Cardiac atrium fibroblast (primary cell): ENCODE results near the gene ZNF550. TPM values are rescaled to one million over a fixed set of nuclear protein-coding genes. Genes with fewer than 3 reads are reported as not detected.

Source experiments
- total RNA-seq: library from RNA; depleted of rRNA; stranded (reverse); fragments of >200 nt; gene quantifications from 2 replicates; pipeline ENCODE4 v1.2.3, GENCODE V29; 2015

ZNF550 gene
- total RNA-seq, result 10.1 and 12.8 TPM in 2 replicates

DNA sequence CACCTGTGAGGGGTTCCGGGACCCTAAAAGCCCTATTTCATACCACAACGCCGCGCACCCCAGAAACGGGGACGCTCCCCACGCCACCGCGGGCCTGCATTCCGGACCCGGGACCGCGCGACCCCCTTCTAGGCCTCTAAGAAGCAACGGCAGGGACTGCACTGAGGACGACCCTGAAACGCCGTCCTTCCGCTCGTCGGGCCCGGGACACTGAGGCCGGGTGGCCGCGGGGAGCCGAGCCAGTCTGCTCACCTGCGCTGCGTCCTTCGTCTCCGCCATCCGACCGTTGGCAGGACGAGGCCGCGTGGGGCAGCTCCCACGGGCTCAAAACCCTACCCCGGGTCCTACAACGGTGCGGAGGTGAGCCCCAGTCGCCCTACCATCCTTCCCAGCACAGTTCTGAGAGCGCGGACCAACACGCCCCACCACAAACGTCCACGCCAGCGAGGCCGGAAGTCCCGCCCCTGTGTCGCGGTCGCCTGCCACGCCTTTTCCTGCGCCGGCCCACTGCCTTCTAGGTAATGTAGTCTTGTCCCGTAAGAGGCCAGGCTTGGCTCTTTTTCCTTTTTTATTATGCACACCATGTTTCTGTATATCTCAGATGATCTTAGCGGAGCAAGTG lies at the start of gene ZNF550:
ZNF550 (minus strand) TSS at position 460 of the 622 bp plus-strand sequence; CDS start at position 279, 181 bp downstream.

DNA sequence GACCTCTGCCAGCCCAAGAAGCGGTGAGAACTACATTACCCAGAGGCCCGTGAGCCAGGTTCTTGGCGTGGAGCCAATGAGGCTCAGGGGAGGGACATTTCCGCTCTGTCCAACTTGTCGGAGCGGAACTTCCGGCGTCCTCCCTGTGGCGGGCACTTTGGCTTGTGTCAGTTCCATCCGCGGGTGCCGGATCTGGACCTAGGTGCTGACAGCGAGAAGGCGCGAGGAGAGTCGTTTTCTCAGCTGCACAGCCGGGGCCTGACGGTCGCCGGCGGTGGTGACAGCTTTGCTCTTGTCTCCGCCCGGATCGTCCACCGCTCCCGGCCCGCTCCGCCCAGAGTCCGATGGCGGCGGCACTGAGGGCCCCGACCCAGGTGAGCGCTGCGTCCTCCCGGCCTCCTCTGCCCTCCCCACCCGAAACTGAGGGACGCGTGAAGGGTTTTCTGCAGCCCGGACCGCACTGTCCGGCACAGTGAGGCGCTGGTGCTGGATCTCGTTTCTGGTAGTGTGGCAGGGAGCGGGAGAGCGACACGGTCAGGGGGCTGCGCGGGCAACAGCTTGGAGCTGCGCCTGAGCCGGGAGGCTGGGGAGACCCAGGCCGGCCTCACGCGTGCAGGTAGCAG lies 40.2 kb upstream of the ZNF550 start, which contains the start of gene ZNF530:
ZNF530 (plus strand) TSS at position 125 of the 623 bp plus-strand sequence. CDS start 4,461 bp downstream, outside the sequence.

DNA sequence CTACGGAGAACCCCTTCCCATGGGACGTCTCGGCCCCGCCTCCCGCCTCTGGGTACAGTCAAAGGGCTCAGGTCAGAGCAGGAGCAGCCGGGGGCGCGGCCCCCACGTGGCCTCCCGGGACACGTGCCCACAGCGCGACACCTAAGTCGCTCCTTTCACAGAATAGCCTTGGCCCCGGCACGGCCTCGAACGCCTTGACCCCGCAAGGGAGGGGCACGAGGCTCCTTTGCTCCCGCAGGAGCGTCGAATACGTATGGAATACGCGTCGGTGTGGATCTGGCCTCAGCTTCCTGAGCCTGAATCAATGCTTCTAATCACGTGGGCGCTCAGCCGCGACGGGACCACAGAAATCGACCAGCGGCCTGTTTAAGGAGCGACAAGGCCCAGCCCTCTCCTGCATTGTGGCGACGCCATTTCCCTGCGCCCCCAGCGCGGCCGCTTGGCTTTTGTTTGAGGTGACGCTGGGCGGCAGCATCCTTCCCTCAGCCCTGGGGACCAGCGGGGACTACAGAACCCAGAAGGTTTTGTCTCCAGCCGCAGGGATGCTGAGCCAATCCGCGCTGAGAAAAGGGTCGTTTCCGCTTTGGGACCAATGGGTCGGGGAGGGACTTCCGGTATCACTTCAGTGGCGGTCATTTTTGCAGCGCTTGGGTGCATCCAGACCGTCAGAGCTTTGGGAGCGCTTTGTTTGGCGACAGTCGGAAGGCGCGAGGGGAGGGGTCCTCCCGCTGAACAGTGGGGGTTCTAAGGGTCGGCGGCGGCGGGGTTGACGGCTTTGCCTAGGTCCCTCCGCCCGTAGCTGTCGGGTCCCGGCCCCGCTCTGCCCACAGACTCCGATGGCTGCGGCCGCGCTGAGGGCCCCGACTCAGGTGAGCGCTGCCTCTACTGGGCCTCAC lies 24.1 kb upstream of the ZNF550 start, which contains the start of gene ZIK1:
ZIK1 (plus strand) TSS at position 625 of the 896 bp plus-strand sequence; CDS start at position 837, 212 bp downstream.

DNA sequence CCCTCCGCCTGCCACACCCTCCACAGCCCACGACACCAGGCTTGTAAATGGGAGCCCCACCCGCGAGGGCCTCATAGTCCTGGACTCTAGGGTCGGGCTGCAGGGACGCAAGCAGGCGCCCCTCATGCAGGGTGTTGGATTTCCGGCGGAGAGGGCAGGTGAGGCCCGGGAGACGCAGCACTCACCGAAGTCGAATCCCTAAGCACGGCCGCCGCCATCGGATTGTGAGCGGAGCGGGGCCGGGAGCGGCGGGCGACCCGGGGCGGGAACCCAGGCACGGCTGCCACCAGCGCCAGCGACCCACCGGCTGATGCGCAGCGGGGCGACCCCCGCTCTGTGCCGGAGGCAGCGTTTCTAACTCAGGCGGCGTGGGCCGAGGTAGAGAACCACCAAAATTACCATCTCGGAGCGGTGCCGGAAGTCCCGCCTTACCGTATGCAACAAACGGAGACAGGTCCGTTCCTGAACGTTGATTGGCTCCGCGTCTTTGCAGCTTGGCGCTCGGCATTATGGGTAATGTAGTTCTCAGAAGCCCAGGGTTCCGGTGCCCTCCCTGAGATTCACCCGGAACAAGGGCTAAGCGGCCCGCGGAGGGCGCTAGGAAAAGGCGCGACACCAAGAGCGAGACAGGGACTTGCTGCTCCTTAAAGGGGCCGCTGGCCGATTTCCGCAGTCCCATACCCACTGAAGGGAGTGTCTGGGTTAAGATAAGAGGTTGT lies 19.0 kb upstream of the ZNF550 start, which contains the start of gene ZNF416:
ZNF416 (minus strand) TSS at position 425 of the 719 bp plus-strand sequence; CDS start at position 218, 207 bp downstream.

DNA sequence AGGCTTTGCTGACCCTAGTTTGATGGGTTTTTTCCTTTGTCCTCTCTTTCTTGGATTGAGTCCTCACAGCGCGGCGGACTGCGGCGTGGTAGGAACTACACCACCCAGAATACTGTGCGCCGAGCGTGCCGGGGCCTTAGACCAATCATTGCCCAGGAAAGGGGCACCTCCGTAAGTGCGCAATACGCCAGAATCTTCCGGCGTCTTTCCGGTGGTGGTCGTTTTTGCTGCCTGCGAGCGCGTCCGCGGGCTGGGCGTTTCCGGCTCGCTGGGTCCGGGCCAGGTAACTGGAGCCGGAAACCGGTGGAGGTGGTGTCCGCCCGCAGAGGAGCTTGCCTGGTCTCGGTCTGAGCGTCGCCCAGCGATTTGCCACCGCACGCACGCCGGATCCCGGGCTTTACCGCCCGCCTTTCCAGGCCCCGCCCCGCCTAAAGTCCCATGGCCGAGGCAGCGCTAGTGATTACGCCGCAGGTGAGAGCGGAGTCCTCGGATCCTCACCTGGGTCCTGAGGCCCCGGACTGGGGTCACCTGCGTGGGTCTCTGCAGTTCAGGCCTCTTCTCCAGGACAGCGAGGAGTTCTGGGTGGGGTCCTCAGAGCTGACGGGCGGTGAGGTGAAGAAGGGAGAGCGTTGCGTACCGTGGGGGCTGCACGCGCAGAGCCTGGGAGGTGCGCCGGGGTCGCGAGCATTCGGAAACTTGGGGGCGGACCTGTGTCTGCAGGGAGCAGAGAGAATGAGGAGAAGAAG lies 32.4 kb downstream of the ZNF550 start, which contains the start of gene ZNF549:
ZNF549 (plus strand) TSS at position 221 of the 746 bp plus-strand sequence; CDS start at position 439, 218 bp downstream.

DNA sequence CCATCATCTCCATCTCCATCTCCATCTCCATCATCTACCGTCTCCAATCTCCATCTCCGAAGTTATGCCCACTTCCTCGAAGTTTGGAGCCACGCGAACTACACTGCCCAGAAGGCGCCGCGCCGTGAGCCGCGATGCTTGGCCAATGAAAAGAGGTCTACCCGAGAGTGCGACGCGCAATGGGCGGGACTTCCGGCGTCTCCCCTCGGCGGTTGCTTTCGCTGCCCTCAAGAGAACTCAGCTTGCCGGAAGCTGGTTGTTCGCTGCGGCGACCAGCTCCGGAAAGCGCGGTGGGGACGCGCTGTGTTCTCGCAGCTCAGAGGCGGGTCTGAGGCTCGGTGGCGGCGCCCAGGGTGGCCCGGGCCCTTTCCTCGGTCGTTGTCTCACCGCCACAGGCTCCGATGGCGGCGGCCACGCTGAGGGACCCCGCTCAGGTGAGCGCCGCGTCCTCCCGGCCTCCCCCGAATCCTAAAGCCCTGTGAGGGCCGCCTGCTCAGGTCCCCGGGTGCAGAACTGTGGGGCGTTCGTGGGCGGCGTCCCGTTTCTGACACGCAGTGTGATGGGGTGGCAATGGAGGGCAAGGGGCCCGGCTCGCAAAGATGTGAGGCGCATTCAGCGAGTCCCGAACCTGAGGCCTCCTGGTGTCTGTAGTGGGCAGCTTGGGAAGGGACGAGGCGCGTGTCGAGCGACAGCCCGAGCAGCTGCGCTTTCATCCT lies 59.8 kb downstream of the ZNF550 start, which contains the start of gene ZNF773:
ZNF773 (plus strand) TSS at position 259 of the 716 bp plus-strand sequence; CDS start at position 402, 143 bp downstream.

DNA sequence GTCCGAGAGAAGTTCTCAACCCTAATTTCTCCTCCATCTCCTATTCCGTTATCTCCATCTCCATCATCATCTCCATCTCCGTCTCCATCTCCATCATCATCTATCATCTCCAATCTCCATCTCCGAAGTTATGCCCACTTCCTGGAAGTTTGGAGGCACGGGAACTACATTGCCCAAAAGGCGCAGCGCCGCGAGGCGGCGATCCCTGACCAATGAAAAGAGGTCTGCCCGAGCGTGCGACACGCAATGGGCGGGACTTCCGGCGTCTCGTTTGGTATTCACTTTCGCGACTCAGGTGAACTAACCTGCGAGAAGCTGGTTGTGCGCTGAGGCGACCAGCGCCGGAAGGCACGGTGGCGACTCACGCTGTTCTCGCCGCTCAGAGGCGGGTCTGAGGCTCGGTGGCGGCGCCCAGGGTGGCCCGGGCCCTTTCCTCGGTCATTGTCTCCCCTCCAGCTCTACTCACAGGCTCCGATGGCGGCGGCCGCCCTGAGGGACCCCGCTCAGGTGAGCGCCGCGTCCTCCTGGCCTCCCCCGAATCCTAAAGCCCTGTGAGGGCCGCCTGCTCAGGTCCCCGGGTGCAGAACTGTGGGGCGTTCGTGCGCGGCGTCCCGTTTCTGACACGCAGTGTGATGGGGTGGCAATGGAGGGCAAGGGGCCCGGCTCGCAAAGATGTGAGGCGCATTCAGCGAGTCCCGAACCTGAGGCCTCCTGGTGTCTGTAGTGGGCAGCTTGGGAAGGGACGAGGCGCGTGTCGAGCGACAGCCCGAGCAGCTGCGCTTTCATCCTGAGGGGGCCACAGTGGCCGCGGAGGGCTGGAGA lies 72.0 kb downstream of the ZNF550 start, which contains the start of gene ZNF419:
ZNF419 (plus strand) TSS at position 274 of the 822 bp plus-strand sequence; CDS start at position 475, 201 bp downstream.

Other genes starting within 250 kb of the ZNF550 start
- gene ZNF543, start 239.4 kb downstream of the ZNF550 start, total RNA-seq, result 3.1 and 10.0 TPM in 2 replicates
- gene ZNF304, start 208.6 kb downstream of the ZNF550 start, total RNA-seq, result 5.0 and 8.7 TPM in 2 replicates
- 6.3 and 12.5 TPM in 2 replicates for gene TRAPPC2B, start 196.3 kb downstream of the ZNF550 start, total RNA-seq
- gene ZNF547, start 196.3 kb downstream of the ZNF550 start, total RNA-seq, result 3.1 and 5.0 TPM in 2 replicates
- 10.0 and 22.0 TPM in 2 replicates for gene ZNF548, start 170.0 kb downstream of the ZNF550 start, total RNA-seq
- 2.9 and 4.0 TPM in 2 replicates for gene ZNF17, start 148.7 kb downstream of the ZNF550 start, total RNA-seq
- gene ZNF749, start 124.5 kb downstream of the ZNF550 start, total RNA-seq, result 2.9 and 5.0 TPM in 2 replicates
- gene VN1R1, start 102.7 kb downstream of the ZNF550 start, total RNA-seq, result 0.16 TPM in 1 of 2 replicates, not detected in the other
- 13.4 and 18.8 TPM in 2 replicates for gene ZNF772, start 82.3 kb downstream of the ZNF550 start, total RNA-seq
- gene ZNF419, start 72.1 kb downstream of the ZNF550 start, total RNA-seq, result 6.6 and 17.0 TPM in 2 replicates
- gene ZNF773, start 59.9 kb downstream of the ZNF550 start, total RNA-seq, result 15.4 and 21.5 TPM in 2 replicates
- gene ZNF549, start 32.5 kb downstream of the ZNF550 start, total RNA-seq, result 3.6 and 4.2 TPM in 2 replicates
- 4.0 and 8.1 TPM in 2 replicates for gene ZNF416, start 19.0 kb upstream of the ZNF550 start, total RNA-seq
- 6.3 and 7.9 TPM in 2 replicates for gene ZIK1, start 24.3 kb upstream of the ZNF550 start, total RNA-seq
- gene ZNF530, start 40.0 kb upstream of the ZNF550 start, total RNA-seq, result 0.49 and 11.7 TPM in 2 replicates
- gene ZNF134, start 54.4 kb upstream of the ZNF550 start, total RNA-seq, result 12.8 and 23.3 TPM in 2 replicates
- 3.8 and 7.0 TPM in 2 replicates for gene ZNF211, start 73.3 kb upstream of the ZNF550 start, total RNA-seq
- not detected in 2 replicates for gene ZSCAN4, start 109.1 kb upstream of the ZNF550 start, total RNA-seq
- 5.2 and 6.8 TPM in 2 replicates for gene ZNF551, start 122.1 kb upstream of the ZNF550 start, total RNA-seq
- 2.0 and 2.6 TPM in 2 replicates for gene ZNF154, start 149.3 kb upstream of the ZNF550 start, total RNA-seq
- gene ZNF671, start 167.8 kb upstream of the ZNF550 start, total RNA-seq, result 7.8 and 7.9 TPM in 2 replicates
- gene ZNF776, start 187.0 kb upstream of the ZNF550 start, total RNA-seq, result 5.8 TPM in 2 replicates
- gene ZNF586, start 209.8 kb upstream of the ZNF550 start, total RNA-seq, result 11.4 and 11.5 TPM in 2 replicates